Measurements from ENCODE around the gene TMC1.

TMC1 gene

DNA sequence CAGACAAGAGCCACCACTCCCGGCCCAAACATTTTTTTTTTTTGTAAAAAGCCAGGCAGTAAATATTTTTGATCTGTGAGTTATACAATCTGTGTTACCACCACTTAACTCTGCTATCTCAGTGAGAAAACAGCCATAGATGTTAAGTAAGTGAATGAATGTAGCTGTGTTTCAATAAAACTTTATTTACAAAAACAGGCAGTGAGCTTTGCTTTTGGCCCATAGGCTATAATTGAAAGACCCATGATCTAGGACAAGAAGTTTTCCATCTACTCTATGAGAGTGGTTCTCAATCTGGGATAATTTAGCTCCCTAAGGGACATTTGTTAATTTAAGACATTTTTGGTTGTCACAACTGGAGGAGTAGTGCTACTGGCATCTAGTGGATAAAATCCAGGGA lies 91.0 kb downstream of the TMC1 start:
- Histone ChIP-seq H3K4me1 (ENCODE audit: insufficient read depth, low read length, poor library complexity, severe bottlenecking) (no peaks in the 10 kb centered on the region), H3K79me2 (ENCODE audit: insufficient read depth, low read length) (no peaks in the 10 kb centered on the region), H3K4me2 (ENCODE audit: low read depth, low read length, poor library complexity, severe bottlenecking) (no peak overlapping the region), H3K4me3 (ENCODE audit: low read length, poor library complexity, severe bottlenecking) (no peak overlapping the region), H2AFZ (ENCODE audit: low read length) (no peak overlapping the region), H3K9me2 (replicated peaks; ENCODE audit: low read depth, low read length) (no peaks in the 10 kb centered on the region), H3K9me3 (ENCODE audit: insufficient read depth, low read depth, low read length) (no peaks in the 10 kb centered on the region), H4K20me1 (ENCODE audit: insufficient read depth, low read length, poor library complexity, severe bottlenecking) (no peaks in the 10 kb centered on the region), H3F3A (ENCODE audit: low read depth) (no peaks in the 10 kb centered on the region), H3K36me3 (ENCODE audit: insufficient read depth, low read length) (no peaks in the 10 kb centered on the region), H3K9ac (ENCODE audit: low read depth, low read length, poor library complexity, severe bottlenecking) (no peak overlapping the region), H3K27me3 (ENCODE audit: insufficient read depth, low read length, poor library complexity, severe bottlenecking) (no peaks in the 10 kb centered on the region)
- TF ChIP-seq, protein P1, sequence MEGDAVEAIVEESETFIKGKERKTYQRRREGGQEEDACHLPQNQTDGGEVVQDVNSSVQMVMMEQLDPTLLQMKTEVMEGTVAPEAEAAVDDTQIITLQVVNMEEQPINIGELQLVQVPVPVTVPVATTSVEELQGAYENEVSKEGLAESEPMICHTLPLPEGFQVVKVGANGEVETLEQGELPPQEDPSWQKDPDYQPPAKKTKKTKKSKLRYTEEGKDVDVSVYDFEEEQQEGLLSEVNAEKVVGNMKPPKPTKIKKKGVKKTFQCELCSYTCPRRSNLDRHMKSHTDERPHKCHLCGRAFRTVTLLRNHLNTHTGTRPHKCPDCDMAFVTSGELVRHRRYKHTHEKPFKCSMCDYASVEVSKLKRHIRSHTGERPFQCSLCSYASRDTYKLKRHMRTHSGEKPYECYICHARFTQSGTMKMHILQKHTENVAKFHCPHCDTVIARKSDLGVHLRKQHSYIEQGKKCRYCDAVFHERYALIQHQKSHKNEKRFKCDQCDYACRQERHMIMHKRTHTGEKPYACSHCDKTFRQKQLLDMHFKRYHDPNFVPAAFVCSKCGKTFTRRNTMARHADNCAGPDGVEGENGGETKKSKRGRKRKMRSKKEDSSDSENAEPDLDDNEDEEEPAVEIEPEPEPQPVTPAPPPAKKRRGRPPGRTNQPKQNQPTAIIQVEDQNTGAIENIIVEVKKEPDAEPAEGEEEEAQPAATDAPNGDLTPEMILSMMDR (conservative IDR thresholded peaks at IDR 0.05; ENCODE audit: low read length) = no peak
- no peak for TF ChIP-seq EZH2phosphoT487 (IDR thresholded peaks at IDR 0.05; ENCODE audit: borderline replicate concordance)

DNA sequence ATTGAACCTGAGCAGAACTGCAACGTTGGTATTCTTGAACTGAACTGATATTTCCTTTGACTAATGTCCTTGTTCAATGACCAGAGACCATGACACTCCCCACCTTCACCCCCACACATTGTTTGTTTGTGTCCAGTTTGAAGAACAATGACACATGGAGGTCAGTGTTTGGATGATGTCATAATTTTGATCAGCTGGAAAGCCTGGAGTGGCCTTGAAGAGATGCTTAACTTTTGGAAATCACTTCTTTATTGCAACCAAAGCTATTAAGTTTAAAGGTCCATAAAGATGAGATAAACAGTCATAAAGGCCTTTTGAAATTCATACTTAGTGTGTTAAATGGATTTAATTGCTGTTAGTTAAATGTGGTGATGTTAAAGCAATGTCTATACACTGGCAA lies 92.7 kb downstream of the TMC1 start:
- no peak overlapping the region for H3K9ac ChIP-seq (ENCODE audit: low read depth, low read length, poor library complexity, severe bottlenecking)
- H3K36me3 ChIP-seq (ENCODE audit: insufficient read depth, low read length) = no peaks in the 10 kb centered on the region
- no peak overlapping the region for H2AFZ ChIP-seq (ENCODE audit: low read length)
- H3K9me2 ChIP-seq (replicated peaks; ENCODE audit: low read depth, low read length) = no peaks in the 10 kb centered on the region
- TF ChIP-seq EZH2phosphoT487 (IDR thresholded peaks at IDR 0.05; ENCODE audit: borderline replicate concordance) = no peak
- TF ChIP-seq, protein P1 (conservative IDR thresholded peaks at IDR 0.05; ENCODE audit: low read length) = no peak
- H4K20me1 ChIP-seq (ENCODE audit: insufficient read depth, low read length, poor library complexity, severe bottlenecking) = no peaks in the 10 kb centered on the region
- H3K27me3 ChIP-seq (ENCODE audit: insufficient read depth, low read length, poor library complexity, severe bottlenecking) = no peaks in the 10 kb centered on the region
- H3F3A ChIP-seq (ENCODE audit: low read depth) = no peaks in the 10 kb centered on the region
- H3K4me1 ChIP-seq (ENCODE audit: insufficient read depth, low read length, poor library complexity, severe bottlenecking) = no peaks in the 10 kb centered on the region
- H3K4me2 ChIP-seq (ENCODE audit: low read depth, low read length, poor library complexity, severe bottlenecking) = no peak overlapping the region
- no peak overlapping the region for H3K4me3 ChIP-seq (ENCODE audit: low read length, poor library complexity, severe bottlenecking)
- H3K79me2 ChIP-seq (ENCODE audit: insufficient read depth, low read length) = no peaks in the 10 kb centered on the region
- no peaks in the 10 kb centered on the region for H3K9me3 ChIP-seq (ENCODE audit: insufficient read depth, low read depth, low read length)

DNA sequence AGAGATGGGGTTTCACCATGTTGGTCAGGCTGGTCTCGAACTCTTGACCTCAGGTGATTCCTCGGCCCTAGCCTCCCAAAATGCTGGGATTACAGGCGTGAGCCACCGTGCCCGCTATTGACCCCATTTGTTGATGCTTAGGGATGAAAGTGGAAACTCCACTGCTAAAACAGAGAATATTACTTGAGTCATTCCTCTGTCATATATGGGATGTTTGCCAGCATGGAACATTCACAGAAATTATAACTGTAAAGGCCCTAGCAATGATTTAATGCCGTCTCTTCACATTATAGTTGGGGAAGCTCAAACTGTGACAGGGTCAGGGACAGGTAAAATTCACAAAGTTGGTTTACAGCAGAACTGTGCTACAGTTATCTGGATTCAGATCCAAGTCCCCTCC lies 94.5 kb downstream of the TMC1 start:
- H2AFZ ChIP-seq (ENCODE audit: low read length) = no peak overlapping the region
- TF ChIP-seq EZH2phosphoT487 (IDR thresholded peaks at IDR 0.05; ENCODE audit: borderline replicate concordance) = no peak
- TF ChIP-seq, protein P1 (conservative IDR thresholded peaks at IDR 0.05; ENCODE audit: low read length) = no peak
- H3K4me2 ChIP-seq (ENCODE audit: low read depth, low read length, poor library complexity, severe bottlenecking) = no peak overlapping the region
- no peaks in the 10 kb centered on the region for H3K79me2 ChIP-seq (ENCODE audit: insufficient read depth, low read length)
- H3K4me1 ChIP-seq (ENCODE audit: insufficient read depth, low read length, poor library complexity, severe bottlenecking) = no peaks in the 10 kb centered on the region
- H3K36me3 ChIP-seq (ENCODE audit: insufficient read depth, low read length) = no peaks in the 10 kb centered on the region
- H3F3A ChIP-seq (ENCODE audit: low read depth) = no peaks in the 10 kb centered on the region
- H3K4me3 ChIP-seq (ENCODE audit: low read length, poor library complexity, severe bottlenecking) = no peak overlapping the region
- no peaks in the 10 kb centered on the region for H4K20me1 ChIP-seq (ENCODE audit: insufficient read depth, low read length, poor library complexity, severe bottlenecking)
- H3K9me2 ChIP-seq (replicated peaks; ENCODE audit: low read depth, low read length) = no peaks in the 10 kb centered on the region
- H3K9me3 ChIP-seq (ENCODE audit: insufficient read depth, low read depth, low read length) = no peaks in the 10 kb centered on the region
- H3K9ac ChIP-seq (ENCODE audit: low read depth, low read length, poor library complexity, severe bottlenecking) = no peak overlapping the region
- H3K27me3 ChIP-seq (ENCODE audit: insufficient read depth, low read length, poor library complexity, severe bottlenecking) = no peaks in the 10 kb centered on the region
